Keratinocyte (primary cell): ENCODE measurements around the gene DEXI. TPM values are rescaled to one million over a fixed set of nuclear protein-coding genes. Genes with fewer than 3 reads are reported as not detected.

ENCODE experiments used
- DNase-seq: peaks from one replicate; pipeline ENCODE4 v3.0.0-alpha.2; 2011; ENCODE audit warnings: low read depth, missing footprints, low spot score
- FAIRE-seq: peaks from 2 replicates; lab custom pipeline; 2011; peaks lifted over from hg19 to GRCh38; lab: Jason Lieb, UNC
- H2AFZ ChIP-seq: 2 replicates; pipeline ENCODE4 v1.6.0; 2012; ENCODE audit warnings: low read length, control low read depth, inconsistent platforms; ENCODE audit not compliant: control insufficient read depth
- H3K27ac ChIP-seq: 2 replicates; pipeline ENCODE4 v1.5.1; 2011; ENCODE audit warnings: low read length; ENCODE audit not compliant: control insufficient read depth, insufficient read depth
- H3K27me3 ChIP-seq: 3 replicates; pipeline ENCODE4 v1.6.0; 2011; ENCODE audit warnings: low read length; ENCODE audit not compliant: control insufficient read depth, insufficient read depth; ENCODE audit errors: extremely low read depth
- H3K36me3 ChIP-seq, 2 experiments: 2 replicates in 1 of 2; 3 replicates in 1 of 2; pipeline ENCODE4 v1.5.1; 2011; ENCODE audit warnings: low read length in 2 of 2, mild to moderate bottlenecking in 1 of 2; ENCODE audit not compliant: control insufficient read depth in 2 of 2, insufficient read depth in 2 of 2; ENCODE audit errors: extremely low read depth in 1 of 2
- H3K4me1 ChIP-seq: 3 replicates; pipeline ENCODE4 v1.5.1; 2011; ENCODE audit warnings: low read length; ENCODE audit not compliant: control insufficient read depth, insufficient read depth; ENCODE audit errors: extremely low read depth
- H3K4me2 ChIP-seq: 3 replicates; pipeline ENCODE4 v1.6.0; 2011; ENCODE audit warnings: low read depth, low read length; ENCODE audit not compliant: control insufficient read depth, insufficient read depth; ENCODE audit errors: extremely low read depth
- H3K4me3 ChIP-seq, 3 experiments: fragments of 200-600 bp in 1 of 3; sonication (generic) in 1 of 3; 2 replicates in 2 of 3; 3 replicates in 1 of 3; pipeline ENCODE4 v1.5.1; 2011 to 2016; ENCODE audit warnings: low read length in 3 of 3, mild to moderate bottlenecking in 3 of 3, control low read depth in 2 of 3, inconsistent platforms in 1 of 3, low read depth in 1 of 3, mixed read lengths in 1 of 3, mixed run types in 1 of 3, moderate library complexity in 1 of 3; ENCODE audit not compliant: control insufficient read depth in 2 of 3, insufficient read depth in 2 of 3; ENCODE audit errors: extremely low read depth in 1 of 3
- H3K79me2 ChIP-seq: 2 replicates; pipeline ENCODE4 v1.6.0; 2012; ENCODE audit warnings: low read length; ENCODE audit not compliant: control insufficient read depth, insufficient read depth
- H3K9ac ChIP-seq: 3 replicates; pipeline ENCODE4 v1.6.0; 2011; ENCODE audit warnings: low read length; ENCODE audit not compliant: control insufficient read depth, insufficient read depth; ENCODE audit errors: extremely low read depth
- H3K9me1 ChIP-seq: 3 replicates; pipeline ENCODE4 v1.6.0; 2011; ENCODE audit warnings: low read length; ENCODE audit not compliant: control insufficient read depth, insufficient read depth; ENCODE audit errors: extremely low read depth
- H3K9me3 ChIP-seq: 2 replicates; pipeline ENCODE4 v1.5.1; 2012; ENCODE audit warnings: low read depth, low read length; ENCODE audit not compliant: control insufficient read depth
- H4K20me1 ChIP-seq: 3 replicates; pipeline ENCODE4 v1.6.0; 2011; ENCODE audit warnings: low read length; ENCODE audit not compliant: control insufficient read depth, insufficient read depth; ENCODE audit errors: extremely low read depth
- EZH2 ChIP-seq: IDR thresholded peaks from one replicate; pipeline ENCODE4 v1.6.1; 2012; ENCODE audit warnings: inconsistent platforms, mild to moderate bottlenecking, low read length, moderate library complexity
- dilution Hi-C: fragments of 300-500 bp; cut with MboI; formaldehyde crosslinking; loops from one replicate; pipeline ENCODE4 v1.7.0; 2020; ENCODE audit warnings: low sequenced_read_pairs; ENCODE audit not compliant: extremely low pct_ligation_motif_present
- polyA plus RNA-seq, 5 experiments: library from polyadenylated mRNA; depleted of rRNA in 3 of 5; stranded (reverse) in 3 of 5; stranded (forward) in 1 of 5; unstranded in 1 of 5; fragments of >200 nt; gene quantifications; 1 replicate in 1 of 5; 2 replicates in 3 of 5; 3 replicates in 1 of 5; pipeline versions ENCODE4 v1.2.1 to v1.2.3, GENCODE V29; 2011 to 2012; ENCODE audit warnings: missing spikeins in 2 of 5, low read depth in 1 of 5, low replicate concordance in 1 of 5
- TF ChIP-seq, protein P1 (sequence below), 3 experiments: IDR thresholded peaks in 1 of 3; conservative IDR thresholded peaks in 1 of 3; optimal IDR thresholded peaks in 1 of 3; 2 replicates in 2 of 3; 3 replicates in 1 of 3; pipeline versions ENCODE3 to v1.5.1; 2011; ENCODE audit warnings: low read length in 3 of 3, mild to moderate bottlenecking in 3 of 3, moderate library complexity in 2 of 3, control low read depth in 1 of 3, inconsistent platforms in 1 of 3; ENCODE audit not compliant: insufficient read depth in 2 of 3; ENCODE audit errors: extremely low read depth in 1 of 3

The DEXI gene
- polyA plus RNA-seq, 1 donor (not counting 4 experiments of a cell fraction or from before 2014, with no cell fraction given): 25.9 TPM

DNA sequence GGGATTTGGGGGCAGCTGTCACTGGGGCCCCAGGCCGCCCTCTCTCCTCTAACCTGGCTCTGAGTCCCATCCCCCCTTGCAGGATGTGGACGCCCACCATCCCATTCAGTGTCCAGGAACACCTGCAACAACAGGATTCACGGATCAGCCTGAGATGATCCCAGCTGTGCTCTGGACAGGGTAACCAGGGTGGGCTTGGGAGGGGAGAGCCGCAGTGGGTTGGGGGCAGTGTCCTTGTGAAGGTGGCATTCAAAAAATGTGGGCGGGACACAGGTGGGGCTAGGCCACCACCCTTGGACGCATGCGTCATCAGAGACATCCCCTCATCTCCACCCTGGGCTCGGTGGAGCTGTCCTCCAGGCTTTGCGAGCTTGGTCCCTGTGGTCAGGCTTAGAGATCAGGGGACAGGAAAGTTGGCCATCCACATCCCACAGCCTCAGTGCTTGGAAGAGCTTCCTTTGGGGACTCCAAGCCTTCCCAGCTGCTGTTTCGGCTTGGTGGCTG is 19.1 kb downstream of the DEXI start:
- Histone ChIP-seq H3K36me3 (peaks cover 0 to 5% of the 10 kb centered on the region in 2 experiments), H3K79me2 (no peaks in the 10 kb centered on the region), H3K4me1 (peaks cover 3% of the 10 kb centered on the region), H3K4me2 (no peak overlapping the region), H3K9me1 (no peaks in the 10 kb centered on the region), H3K27me3 (no peaks in the 10 kb centered on the region), H3K9ac (no peak overlapping the region), H4K20me1 (no peaks in the 10 kb centered on the region), H3K4me3 (no peak overlapping the region), H3K9me3 (no peaks in the 10 kb centered on the region), H3K27ac (no peak overlapping the region), H2AFZ (no peak overlapping the region)
- no peak for DNase-seq
- dilution Hi-C loops: loop anchor here (25.0 kb wide), 1 partner anchor 186 kb away; the partner anchor contains the start of gene NUBP1
- TF ChIP-seq, protein P1, sequence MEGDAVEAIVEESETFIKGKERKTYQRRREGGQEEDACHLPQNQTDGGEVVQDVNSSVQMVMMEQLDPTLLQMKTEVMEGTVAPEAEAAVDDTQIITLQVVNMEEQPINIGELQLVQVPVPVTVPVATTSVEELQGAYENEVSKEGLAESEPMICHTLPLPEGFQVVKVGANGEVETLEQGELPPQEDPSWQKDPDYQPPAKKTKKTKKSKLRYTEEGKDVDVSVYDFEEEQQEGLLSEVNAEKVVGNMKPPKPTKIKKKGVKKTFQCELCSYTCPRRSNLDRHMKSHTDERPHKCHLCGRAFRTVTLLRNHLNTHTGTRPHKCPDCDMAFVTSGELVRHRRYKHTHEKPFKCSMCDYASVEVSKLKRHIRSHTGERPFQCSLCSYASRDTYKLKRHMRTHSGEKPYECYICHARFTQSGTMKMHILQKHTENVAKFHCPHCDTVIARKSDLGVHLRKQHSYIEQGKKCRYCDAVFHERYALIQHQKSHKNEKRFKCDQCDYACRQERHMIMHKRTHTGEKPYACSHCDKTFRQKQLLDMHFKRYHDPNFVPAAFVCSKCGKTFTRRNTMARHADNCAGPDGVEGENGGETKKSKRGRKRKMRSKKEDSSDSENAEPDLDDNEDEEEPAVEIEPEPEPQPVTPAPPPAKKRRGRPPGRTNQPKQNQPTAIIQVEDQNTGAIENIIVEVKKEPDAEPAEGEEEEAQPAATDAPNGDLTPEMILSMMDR (optimal IDR thresholded peaks at IDR 0.05 in 1 of 3, IDR thresholded peaks at IDR 0.05 in 1 of 3, conservative IDR thresholded peaks at IDR 0.05 in 1 of 3; ENCODE audit: extremely low read depth in 1 of 3, insufficient read depth in 2 of 3, low read length in 3 of 3): no peak
- TF ChIP-seq EZH2: no peak
- FAIRE-seq: no peak

DNA sequence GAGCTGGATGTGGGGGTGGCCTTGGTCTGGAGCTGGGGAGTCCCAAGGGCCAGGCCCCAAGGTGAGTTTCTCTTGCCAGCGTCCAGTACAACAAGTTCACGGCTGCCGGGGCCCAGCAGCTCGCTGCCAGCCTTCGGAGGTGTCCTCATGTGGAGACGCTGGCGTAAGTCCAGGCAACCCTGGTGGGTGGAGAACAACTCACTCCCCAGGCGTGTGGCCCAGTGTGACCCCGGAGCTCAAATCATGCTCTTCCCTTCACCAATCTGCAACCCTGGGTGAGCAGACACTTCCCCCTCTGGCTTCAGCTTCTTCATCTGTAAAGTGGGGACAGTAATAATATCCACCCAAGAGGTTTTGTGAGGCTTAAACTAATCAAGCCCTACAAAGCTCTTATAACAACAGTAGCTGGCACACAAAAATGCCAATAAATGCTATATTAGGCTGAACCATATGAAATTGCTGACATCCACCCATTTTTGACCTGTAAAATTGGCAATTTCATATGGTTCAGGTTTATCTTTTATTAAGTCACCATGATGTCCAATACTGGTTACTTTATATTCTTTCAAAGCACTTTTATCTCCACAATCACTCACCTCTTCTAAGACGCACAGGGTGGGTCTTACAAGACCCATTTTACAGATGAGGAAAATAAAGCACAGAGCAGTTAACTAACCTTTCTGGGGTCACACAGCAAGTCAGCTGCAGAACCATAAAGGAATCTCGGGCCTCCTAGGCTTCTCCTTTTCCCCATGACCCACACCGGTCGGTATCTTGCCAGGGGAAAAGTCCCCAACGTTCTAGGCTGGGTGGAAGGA is 19.7 kb downstream of the DEXI start:
- dilution Hi-C loops: loop anchor here (25.0 kb wide), 1 partner anchor 185 kb away; the partner anchor contains the start of gene NUBP1
- FAIRE-seq (no peak), DNase-seq (no peak)
- TF ChIP-seq EZH2: no peak
- TF ChIP-seq, protein P1 (optimal IDR thresholded peaks at IDR 0.05 in 1 of 3, IDR thresholded peaks at IDR 0.05 in 1 of 3, conservative IDR thresholded peaks at IDR 0.05 in 1 of 3; ENCODE audit: extremely low read depth in 1 of 3, insufficient read depth in 2 of 3, low read length in 3 of 3): no peak
- no peaks in the 10 kb centered on the region for H3K27me3 ChIP-seq
- no peaks in the 10 kb centered on the region for H3K79me2 ChIP-seq
- no peak overlapping the region for H3K27ac ChIP-seq
- H4K20me1 ChIP-seq: no peaks in the 10 kb centered on the region
- H2AFZ ChIP-seq: no peak overlapping the region
- peaks cover 0 to 1% of the 10 kb centered on the region in 2 experiments for H3K36me3 ChIP-seq
- no peaks in the 10 kb centered on the region for H3K9me1 ChIP-seq
- no peaks in the 10 kb centered on the region for H3K9me3 ChIP-seq
- H3K4me1 ChIP-seq: peaks cover 3% of the 10 kb centered on the region
- no peak overlapping the region for H3K4me2 ChIP-seq
- no peak overlapping the region for H3K4me3 ChIP-seq
- H3K9ac ChIP-seq: no peak overlapping the region
